Dermis blood vessel endothelial cell (primary cell): ENCODE data around the gene CCL21. TPM values are rescaled to one million over a fixed set of nuclear protein-coding genes. Genes with fewer than 3 reads are reported as not detected.

Experiments used
- DNase-seq: peaks from one replicate; pipeline ENCODE4 v3.0.0; 2010
- total RNA-seq: library from RNA; depleted of rRNA; stranded (reverse); fragments of >200 nt; gene quantifications from 2 replicates; pipeline ENCODE4 v1.2.3, GENCODE V29; 2014

CCL21 gene
- total RNA-seq, 1 donor from 2014 or later: 1.4 TPM

DNA sequence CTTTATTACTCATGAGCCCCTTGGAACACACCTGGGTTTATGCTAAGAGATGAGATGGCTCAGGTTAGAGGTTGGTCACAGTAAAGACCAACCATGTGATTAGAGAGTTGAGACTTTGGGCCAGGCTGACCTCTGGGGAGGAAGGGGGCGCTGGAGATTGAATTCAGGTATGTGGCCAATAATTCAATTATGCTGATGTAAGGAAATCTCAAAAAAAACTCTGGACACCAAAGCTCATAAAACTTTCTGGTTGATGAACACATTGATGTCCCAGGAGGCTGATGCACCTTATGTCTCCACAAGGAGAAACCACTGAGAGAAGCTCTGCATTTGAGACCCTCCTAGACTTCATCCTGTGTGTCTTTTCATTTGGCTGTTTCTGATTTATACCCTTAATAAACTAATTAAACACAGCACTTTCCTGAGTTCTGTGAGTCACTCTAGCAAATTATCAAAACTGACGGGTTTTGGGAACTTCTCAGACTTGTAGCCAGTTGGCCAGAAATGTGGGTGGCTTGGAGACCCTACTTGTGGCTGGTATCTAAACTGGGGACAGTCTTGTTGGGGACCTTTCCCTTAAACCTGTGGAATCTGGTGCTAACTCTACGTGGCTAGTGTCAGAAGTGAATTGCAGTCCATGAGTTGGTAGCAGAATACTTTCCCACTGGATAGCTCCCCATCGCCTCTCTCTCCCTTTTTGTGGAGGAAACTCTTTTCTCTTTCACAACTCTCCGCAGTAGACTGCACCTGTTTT lies 40.0 kb downstream of the CCL21 start:
- no peak for DNase-seq

DNA sequence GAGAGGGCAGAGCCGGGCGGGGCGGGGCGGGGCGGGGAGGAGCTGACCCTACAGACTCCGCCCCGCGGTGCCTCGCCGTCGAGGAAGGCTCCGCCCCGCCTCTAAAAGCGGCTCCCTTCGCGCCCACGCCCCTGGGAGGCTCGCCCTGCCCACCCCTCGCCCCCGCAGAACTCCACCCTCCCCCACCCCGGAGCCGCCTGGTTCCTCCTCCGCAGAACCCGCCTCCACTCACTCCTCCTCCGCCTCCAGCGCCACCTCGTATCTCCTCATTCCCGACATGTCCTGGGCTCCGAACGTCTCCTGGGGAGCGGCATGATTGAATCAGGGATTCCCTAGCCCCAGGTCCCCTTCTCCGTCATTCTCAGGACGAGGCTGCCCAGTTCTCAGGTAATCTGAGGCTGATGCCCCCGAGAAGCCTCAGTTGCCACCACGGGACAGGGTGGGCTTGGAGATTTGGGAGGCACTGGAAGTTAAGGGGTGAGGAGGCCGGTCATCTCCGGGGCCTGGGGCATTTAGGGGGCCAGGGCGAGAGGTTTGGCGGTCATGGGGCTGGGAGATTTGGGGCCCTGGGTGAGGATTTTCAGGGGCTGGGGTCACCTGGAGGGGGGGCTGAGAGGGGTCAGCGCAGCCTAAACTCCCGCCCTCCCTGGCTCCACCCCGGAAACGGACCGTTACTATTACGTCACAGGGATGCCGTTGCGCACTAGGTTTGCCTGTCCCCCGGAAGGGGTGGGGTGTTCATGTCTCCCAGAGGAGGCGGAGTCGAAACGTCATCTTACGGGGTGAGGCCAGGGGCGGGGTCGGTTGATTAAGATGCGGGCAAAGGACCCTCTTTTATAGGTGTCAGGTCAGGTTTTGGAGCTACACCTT lies 44.3 kb downstream of the CCL21 start:
- peak; percentile 82 for DNase-seq

DNA sequence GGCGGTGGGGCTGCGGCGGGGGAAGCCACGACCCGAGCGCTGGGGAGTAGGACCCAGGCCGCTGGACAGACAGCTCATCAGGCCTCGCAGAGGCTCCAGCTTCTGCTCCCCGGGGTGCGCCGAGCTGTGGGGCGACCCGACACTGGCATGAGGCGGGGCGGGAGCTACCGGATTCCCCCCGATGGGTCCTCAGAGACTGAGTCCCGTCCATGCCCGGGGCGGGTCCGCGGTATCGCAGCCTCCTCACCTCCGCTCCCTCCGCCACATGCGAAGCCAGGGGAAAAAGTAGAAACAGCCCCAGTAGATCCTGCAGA lies 44.9 kb downstream of the CCL21 start:
- no peak for DNase-seq

DNA sequence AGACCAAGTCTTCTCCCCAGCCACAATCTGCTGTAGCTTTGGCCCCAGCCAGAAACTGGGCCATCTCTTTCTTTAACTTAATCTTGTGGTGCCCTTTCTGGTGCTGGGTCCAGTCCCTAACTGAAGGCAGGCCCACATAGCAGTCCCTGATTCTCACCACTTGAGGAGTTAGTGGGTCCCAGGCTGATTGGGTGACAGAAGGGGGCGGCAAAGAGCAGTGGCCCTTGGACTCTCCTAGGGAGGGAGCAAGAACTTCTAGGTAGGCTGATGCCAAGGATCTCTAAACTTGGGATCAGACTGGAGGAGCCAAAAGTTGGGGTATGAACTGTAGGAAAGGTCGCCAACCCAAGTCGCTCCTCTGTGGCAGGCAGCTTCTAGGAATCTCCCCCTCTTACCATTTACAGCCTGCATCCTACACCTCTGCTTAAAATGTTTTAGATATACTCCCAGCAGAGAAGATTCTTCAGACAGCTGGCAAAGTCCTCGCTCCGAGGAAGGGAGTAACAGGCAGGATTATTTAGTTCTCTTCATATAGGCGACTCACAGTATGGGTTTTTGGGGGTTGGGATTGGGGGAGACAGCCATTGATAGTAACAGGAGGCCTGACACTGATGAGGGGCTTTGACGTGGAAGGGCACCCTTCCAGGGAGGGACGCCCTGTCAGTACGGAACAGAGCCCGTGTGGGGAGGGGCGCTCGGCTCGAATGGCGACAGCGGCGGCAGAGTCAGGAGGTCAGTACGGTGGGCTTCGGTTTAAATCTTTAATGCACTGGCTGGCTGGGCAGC lies 45.5 kb downstream of the CCL21 start:
- DNase-seq: peak; percentile 83

DNA sequence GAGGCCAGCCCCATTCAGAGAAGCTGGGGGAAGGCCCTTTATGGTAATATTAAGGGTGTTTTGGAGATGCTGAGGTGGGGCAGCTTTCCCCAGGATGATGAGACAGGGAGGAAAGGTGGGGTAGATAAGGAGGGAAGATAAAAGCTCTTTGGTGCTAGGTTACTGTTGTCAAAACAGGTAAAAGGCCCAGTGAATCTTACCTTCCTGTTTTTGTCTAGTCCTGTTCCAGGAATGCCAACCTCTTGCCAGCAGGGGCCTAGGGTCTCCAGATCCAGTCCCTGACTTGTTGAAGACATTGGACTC lies 46.7 kb downstream of the CCL21 start:
- DNase-seq: no peak

DNA sequence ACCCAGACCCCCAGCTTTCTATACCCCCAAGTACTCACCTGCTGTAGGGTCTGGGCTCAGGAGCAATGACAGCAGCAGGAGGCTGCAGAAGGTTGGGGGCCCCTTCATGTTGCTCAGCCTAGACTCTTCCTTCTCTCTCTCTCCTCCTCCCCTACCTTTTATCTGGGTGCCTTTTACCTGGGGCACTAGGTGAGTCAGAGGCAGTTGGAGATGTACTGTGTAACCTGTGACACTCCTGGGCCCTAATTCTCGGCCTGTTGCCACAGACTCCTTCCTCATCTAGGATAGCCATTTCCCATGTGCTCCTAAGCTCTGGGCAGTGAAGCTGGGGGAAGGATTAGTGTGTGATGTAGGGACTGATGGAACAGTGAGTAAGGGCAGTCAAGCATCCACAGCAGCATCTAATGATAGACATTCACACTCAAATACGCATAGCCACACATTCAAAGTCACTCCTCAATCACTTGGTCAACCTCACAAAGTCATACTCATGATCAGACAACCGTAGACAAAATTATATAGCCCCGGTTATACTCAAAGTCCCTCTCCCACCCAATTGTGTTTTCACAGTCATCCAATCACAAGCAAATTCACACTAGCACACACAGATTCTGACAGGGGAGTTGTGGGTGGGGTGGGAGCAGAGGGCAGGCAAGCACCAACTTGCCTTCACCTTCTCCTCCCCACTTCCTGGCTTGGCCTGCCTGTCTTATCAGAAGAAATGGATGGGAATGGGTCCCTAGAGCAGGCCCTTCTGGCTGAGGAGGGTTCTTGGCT lies 47.2 kb downstream of the CCL21 start, which contains the start of gene CCL27:
Gene CCL27, minus strand, starts transcription at position 132 of the 777 bp plus-strand sequence. Its CDS starts 24 bp downstream, at position 108.
- no peak for DNase-seq

DNA sequence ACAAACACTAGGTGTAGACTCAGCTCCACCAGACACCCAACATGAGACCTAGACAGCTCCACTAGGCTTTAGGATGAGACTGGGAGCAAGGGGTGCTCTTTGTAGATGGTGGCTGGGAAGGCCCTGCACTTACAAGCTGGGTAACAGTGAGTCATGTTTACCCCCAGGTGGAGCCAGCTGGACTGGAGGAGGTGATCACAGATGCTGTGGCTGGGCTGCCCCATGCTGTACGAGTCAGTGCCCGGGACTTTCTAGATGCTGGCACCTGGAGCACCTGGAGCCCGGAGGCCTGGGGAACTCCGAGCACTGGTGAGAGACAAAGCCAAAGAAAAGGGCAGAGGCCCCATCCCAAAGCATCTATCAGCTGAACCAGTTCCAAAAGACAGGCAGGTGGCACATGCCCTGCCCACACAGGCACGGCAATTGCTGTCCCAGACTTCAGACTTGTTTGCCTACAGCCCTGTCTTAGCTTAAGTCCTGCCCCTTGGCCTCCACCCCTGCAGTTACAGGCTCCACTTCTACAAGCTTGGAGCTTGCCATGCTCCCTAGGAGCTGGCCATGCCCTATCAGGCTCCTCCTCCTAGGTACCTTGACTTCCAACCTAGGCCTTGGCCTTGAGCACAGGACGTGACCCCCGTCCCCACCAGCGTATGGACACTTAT lies 50.2 kb downstream of the CCL21 start:
- DNase-seq: no peak

Other genes with a start within 250 kb of the CCL21 start
- gene ENHO, start 187.1 kb downstream of the CCL21 start, total RNA-seq: 0.42 TPM in 1 of 2 replicates, not detected in the other
- not detected in 2 replicates for gene CNTFR, start 120.4 kb downstream of the CCL21 start, total RNA-seq
- 21.4 and 31.8 TPM in 2 replicates for gene RPP25L, start 98.0 kb downstream of the CCL21 start, total RNA-seq
- gene DCTN3, start 89.6 kb downstream of the CCL21 start, total RNA-seq: 65.3 and 74.4 TPM in 2 replicates
- gene ARID3C, start 81.1 kb downstream of the CCL21 start, total RNA-seq: 0.09 and 0.51 TPM in 2 replicates
- 37.1 and 63.5 TPM in 2 replicates for gene SIGMAR1, start 72.3 kb downstream of the CCL21 start, total RNA-seq
- gene GALT, start 63.5 kb downstream of the CCL21 start, total RNA-seq: 36.8 and 45.3 TPM in 2 replicates
- gene IL11RA, start 58.0 kb downstream of the CCL21 start, total RNA-seq: 7.0 and 10.4 TPM in 2 replicates
- gene CCL27, start 47.5 kb downstream of the CCL21 start, total RNA-seq: not detected in 2 replicates
- gene CCL19, start 18.9 kb downstream of the CCL21 start, total RNA-seq: not detected in 2 replicates
- not detected in 2 replicates for gene PHF24, start 248.1 kb upstream of the CCL21 start, total RNA-seq